Brain microvascular endothelial cell (primary cell): Measurements from ENCODE around the gene TXNDC2.
"Not testable (repeated sequence)": the region's sequence is repeated elsewhere in the genome, so short reads cannot be mapped to it uniquely, and the experiment has no call there.

Experiments used
- DNase-seq: peaks from one replicate; pipeline ENCODE4 v3.0.0-alpha.2; 2020
- H3K27ac ChIP-seq: fragments of 250-450 bp; sonication (Bioruptor Pico); 2 replicates; pipeline ENCODE4 v1.5.1; 2020; ENCODE audit warnings: mild to moderate bottlenecking, moderate library complexity
- H3K27me3 ChIP-seq: fragments of 250-450 bp; sonication (Bioruptor Pico); replicated peaks from 2 replicates; pipeline ENCODE4 v1.5.1; 2020; ENCODE audit warnings: mild to moderate bottlenecking
- H3K36me3 ChIP-seq: fragments of 250-450 bp; sonication (Bioruptor Pico); replicated peaks from 2 replicates; pipeline ENCODE4 v1.5.1; 2020; ENCODE audit warnings: mild to moderate bottlenecking
- H3K4me3 ChIP-seq: 2 replicates; pipeline ENCODE4 v1.5.1; 2011; ENCODE audit warnings: low read depth, mild to moderate bottlenecking, control low read depth, low read length, moderate library complexity
- in situ Hi-C: cut with HindIII; loops from 2 replicates; pipeline ENCODE4 v1.10.0; 2017; ENCODE audit warnings: low sequenced_read_pairs, low pct_ligation_motif_present
- TF ChIP-seq, protein P1 (sequence below): IDR thresholded peaks from 2 replicates; pipeline ENCODE4 v1.5.1; 2011; ENCODE audit warnings: low read depth, mild to moderate bottlenecking, moderate library complexity, low read length, control low read depth, inconsistent platforms; ENCODE audit errors: missing control alignments

Gene TXNDC2

DNA sequence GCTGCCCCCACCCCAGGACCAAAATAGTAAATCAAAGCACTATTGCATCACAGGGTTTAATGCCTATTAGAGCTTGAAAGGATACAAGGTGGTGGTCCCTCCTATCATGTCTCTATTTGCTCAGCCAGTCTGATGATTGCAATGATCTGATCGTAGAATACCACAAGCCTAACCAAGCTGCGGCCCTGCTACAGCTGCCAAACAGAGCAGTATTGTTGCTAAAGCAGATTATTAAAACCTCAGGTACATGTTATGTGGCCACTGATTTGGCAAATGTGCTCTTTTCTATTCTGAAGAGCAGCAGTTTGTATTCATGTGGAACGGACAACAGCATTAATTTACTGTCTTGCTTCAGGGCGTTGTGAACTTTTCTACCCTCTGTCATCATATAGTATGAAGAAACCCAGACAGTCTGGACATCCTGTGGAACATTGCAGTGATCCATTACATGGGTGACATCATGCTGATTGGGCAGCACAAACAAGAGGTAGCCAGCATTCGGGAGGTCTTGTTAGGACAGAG is 19.7 kb downstream of the TXNDC2 start:
- TF ChIP-seq, protein P1, sequence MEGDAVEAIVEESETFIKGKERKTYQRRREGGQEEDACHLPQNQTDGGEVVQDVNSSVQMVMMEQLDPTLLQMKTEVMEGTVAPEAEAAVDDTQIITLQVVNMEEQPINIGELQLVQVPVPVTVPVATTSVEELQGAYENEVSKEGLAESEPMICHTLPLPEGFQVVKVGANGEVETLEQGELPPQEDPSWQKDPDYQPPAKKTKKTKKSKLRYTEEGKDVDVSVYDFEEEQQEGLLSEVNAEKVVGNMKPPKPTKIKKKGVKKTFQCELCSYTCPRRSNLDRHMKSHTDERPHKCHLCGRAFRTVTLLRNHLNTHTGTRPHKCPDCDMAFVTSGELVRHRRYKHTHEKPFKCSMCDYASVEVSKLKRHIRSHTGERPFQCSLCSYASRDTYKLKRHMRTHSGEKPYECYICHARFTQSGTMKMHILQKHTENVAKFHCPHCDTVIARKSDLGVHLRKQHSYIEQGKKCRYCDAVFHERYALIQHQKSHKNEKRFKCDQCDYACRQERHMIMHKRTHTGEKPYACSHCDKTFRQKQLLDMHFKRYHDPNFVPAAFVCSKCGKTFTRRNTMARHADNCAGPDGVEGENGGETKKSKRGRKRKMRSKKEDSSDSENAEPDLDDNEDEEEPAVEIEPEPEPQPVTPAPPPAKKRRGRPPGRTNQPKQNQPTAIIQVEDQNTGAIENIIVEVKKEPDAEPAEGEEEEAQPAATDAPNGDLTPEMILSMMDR: no peak
- in situ Hi-C loops: no loop called here
- Histone ChIP-seq H3K36me3 (no peaks in the 10 kb centered on the region), H3K27ac (no peak overlapping the region), H3K27me3 (no peaks in the 10 kb centered on the region), H3K4me3 (no peak overlapping the region)
- DNase-seq: no peak

DNA sequence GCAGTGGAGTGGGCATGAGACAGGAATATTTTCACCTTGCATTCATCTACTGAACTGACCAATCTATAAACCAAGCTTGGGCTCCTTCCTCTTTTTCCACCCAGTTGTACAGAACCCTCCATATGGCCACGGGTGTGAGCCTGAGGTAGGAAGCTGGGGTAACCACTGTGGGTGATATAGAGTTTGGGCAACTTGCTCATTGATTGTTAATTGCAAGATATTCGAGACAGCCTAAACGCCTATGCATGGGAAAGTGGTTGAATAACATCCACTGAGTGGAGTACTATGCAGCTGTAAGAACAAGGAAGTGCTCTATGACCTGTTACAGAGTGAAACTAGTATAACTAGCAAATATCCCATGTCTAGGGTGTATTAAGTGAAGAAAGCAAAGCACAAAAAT is 20.7 kb downstream of the TXNDC2 start:
- TF ChIP-seq, protein P1: no peak
- no peak for DNase-seq
- Histone ChIP-seq H3K27ac (no peak overlapping the region), H3K4me3 (no peak overlapping the region), H3K27me3 (no peaks in the 10 kb centered on the region), H3K36me3 (no peaks in the 10 kb centered on the region)
- in situ Hi-C loops: no loop called here

DNA sequence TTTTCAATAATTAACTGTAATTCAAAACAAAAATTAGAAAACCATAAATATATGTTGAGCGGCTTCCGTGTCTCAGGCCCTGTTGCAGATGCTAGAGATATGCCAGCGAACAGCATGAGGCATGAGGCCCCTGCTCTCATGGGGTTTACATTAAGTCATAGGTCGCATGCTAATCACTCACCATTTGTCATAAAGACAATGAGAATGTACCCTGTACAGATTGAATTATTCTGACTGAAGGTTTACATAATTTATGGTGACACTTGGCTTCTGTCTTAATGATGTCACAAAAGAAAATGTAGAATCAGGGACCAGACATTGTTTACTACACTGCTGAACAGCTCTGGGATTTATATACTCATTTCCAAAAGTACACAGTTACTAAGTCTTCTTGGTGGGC is 22.1 kb downstream of the TXNDC2 start:
- H3K36me3 ChIP-seq: no peaks in the 10 kb centered on the region
- in situ Hi-C loops: no loop called here
- no peak overlapping the region for H3K27ac ChIP-seq
- DNase-seq: no peak
- no peak overlapping the region for H3K4me3 ChIP-seq
- H3K27me3 ChIP-seq: no peaks in the 10 kb centered on the region
- TF ChIP-seq, protein P1: no peak

DNA sequence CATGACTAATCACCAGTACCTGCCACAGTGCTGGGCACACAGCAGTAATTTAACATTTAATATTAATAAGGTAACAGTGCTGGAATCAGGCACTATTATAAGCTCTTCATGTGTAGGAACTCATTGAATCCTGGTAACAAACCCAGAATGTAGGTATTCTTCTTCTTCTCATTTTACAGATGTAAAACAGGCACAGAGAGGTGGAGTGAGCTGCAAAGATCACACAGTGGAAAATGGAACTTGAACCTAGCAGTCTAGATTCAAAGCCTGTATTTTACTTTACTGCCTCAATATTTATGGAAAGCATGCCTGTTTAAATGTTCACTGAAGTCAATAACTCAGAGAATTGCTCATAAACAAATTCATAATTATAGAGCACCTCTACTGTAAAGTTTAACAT is 24.3 kb downstream of the TXNDC2 start:
- TF ChIP-seq, protein P1: no peak
- in situ Hi-C loops: no loop called here

DNA sequence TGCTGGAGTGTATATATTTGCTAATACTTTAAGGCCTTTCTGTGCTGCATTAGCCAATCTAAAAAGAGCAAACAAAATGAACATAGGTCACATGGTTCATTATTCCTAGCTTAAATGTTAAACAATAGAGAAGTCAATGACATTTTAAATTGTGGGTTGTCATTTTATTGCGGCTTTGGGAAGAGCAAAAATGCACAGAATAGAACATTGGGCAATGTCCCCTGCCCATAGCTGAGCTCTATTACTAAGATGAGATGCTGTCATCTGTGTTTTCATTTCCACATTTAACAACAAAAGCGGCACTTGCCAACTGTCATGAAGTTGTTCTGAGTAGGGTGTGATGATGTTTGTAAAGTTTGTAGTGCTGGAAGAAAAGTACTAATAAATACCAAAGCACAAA is 24.9 kb downstream of the TXNDC2 start:
- in situ Hi-C loops: no loop called here
- DNase-seq: no peak
- Histone ChIP-seq H3K36me3 (peaks cover 5% of the 10 kb centered on the region), H3K27ac (no peak overlapping the region), H3K4me3 (no peak overlapping the region), H3K27me3 (no peaks in the 10 kb centered on the region)
- TF ChIP-seq, protein P1: no peak

More for the DNA sequence above, 24.3 kb downstream of the TXNDC2 start:
- peaks cover 5% of the 10 kb centered on the region for H3K36me3 ChIP-seq
- no peak overlapping the region for H3K4me3 ChIP-seq
- no peak overlapping the region for H3K27ac ChIP-seq
- no peak for DNase-seq
- H3K27me3 ChIP-seq: no peaks in the 10 kb centered on the region

DNA sequence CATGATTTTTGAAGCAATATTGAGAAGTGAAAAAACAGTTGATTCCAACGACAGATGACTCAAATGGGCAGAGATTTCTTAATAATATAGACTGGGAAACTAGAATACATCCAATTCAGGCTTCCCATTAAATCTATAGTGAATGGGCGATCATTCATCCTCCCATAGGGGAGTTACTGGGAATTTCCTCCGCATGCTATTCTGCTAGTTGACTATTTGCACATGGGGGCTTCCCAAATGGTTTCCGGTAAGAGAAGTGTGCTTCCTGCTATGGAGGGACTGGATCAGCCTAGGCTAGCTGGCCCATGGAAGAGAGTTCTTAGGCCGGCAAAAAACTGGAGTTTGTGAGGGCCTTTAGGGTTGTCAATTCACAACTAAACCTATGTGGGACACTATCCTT is 25.5 kb downstream of the TXNDC2 start:
- TF ChIP-seq, protein P1: no peak
- Histone ChIP-seq H3K27me3 (no peaks in the 10 kb centered on the region), H3K4me3 (no peak overlapping the region), H3K27ac (no peak overlapping the region), H3K36me3 (peaks cover 5% of the 10 kb centered on the region)
- no peak for DNase-seq
- in situ Hi-C loops: no loop called here

DNA sequence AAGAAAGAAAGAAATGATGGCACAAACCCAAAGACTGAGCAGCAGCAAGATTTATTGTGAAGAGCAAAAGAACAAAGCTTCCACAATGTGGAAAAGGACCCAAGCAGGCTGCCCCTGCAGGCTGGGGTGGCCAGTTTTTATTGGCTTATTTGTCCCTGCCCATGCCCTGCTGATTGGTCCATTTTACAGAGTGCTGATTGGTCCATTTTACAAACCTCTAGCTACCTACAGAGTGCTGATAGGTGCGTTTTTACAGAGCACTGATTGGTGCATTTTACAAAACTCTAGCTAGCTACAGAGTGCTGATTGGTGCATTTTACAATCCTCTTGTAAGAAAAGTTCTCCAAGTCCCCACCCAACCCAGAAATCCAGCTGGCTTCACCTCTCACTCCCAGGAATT is 26.5 kb downstream of the TXNDC2 start:
- H3K27me3 ChIP-seq, H3K4me3 ChIP-seq, H3K27ac ChIP-seq, DNase-seq, in situ Hi-C loops, H3K36me3 ChIP-seq: not testable (repeated sequence)
